Activated B cell treated with CpG ODN at 0.5 μM for 24 hours (primary cell): ENCODE data around the gene PI4KA. TPM values are rescaled to one million over a fixed set of nuclear protein-coding genes. Genes with fewer than 3 reads are reported as not detected.
"Not testable (repeated sequence)": the region's sequence is repeated elsewhere in the genome, so short reads cannot be mapped to it uniquely, and the experiment has no call there.

Experiments used
- ATAC-seq: fragments of 200-7000 bp; cut with Tn5 transposase; one replicate; pipeline ENCODE4 v1.10.0; 2021; ENCODE audit warnings: low read depth, mild to moderate bottlenecking, moderate library complexity
- CTCF ChIA-PET: fragments of 350-600 bp; sonication (Branson Sonifier 250); formaldehyde crosslinking; loops from one replicate; lab custom pipeline; 2021; ENCODE audit warnings: antibody characterized with exemption; lab: Charles Lee
- POLR2A ChIA-PET: fragments of 350-600 bp; sonication (Branson Sonifier 250); formaldehyde crosslinking; loops from one replicate; lab custom pipeline; 2021; ENCODE audit warnings: antibody characterized with exemption; lab: Charles Lee
- DNase-seq: peaks from one replicate; pipeline ENCODE4 v3.0.0; 2022
- H3K27ac Mint-ChIP-seq: one replicate; pipeline ENCODE4 v1.8.0; 2020; ENCODE audit warnings: mixed read lengths
- H3K27me3 Mint-ChIP-seq: one replicate; pipeline ENCODE4 v1.8.0; 2021; ENCODE audit warnings: mixed read lengths
- H3K36me3 Mint-ChIP-seq: one replicate; pipeline ENCODE4 v1.8.0; 2021; ENCODE audit warnings: low read depth, mixed read lengths
- H3K4me1 Mint-ChIP-seq: one replicate; pipeline ENCODE4 v1.8.0; 2021; ENCODE audit warnings: mixed read lengths
- H3K4me3 Mint-ChIP-seq: one replicate; pipeline ENCODE4 v1.8.0; 2020; ENCODE audit warnings: mild to moderate bottlenecking, mixed read lengths
- H3K9me3 Mint-ChIP-seq: one replicate; pipeline ENCODE4 v1.8.0; 2020; ENCODE audit warnings: mixed read lengths
- CTCF ChIP-seq: fragments of 200-600 bp; IDR thresholded peaks from one replicate; pipeline ENCODE4 v1.8.0; 2022; ENCODE audit warnings: antibody characterized with exemption, mild to moderate bottlenecking
- intact Hi-C: fragments of 100-400 bp; cut with micrococcal nuclease; formaldehyde crosslinking; loops from one replicate; pipeline ENCODE4 v1.15.1; 2024
- total RNA-seq: library from RNA; stranded (reverse); gene quantifications from 2 replicates; pipeline ENCODE4 v1.2.3, GENCODE V29; 2022

PI4KA gene
- total RNA-seq, 1 donor from 2014 or later, result 114 TPM

- Mint-ChIP-seq H3K36me3 (peaks cover 45% of the 10 kb centered on the region), H3K27ac (no peak overlapping the region), H3K27me3 (no peaks in the 10 kb centered on the region), H3K4me3 (no peak overlapping the region), H3K9me3 (no peaks in the 10 kb centered on the region), H3K4me1 (no peaks in the 10 kb centered on the region)
- ATAC-seq (no peak), DNase-seq (no peak)
- POLR2A ChIA-PET, result no interaction called here
- intact Hi-C loops, result no loop called here
- CTCF ChIA-PET, result interaction anchor here (1.2 kb wide), 1 partner anchor 10 kb away, joined by 6 read pairs; no protein-coding TSS in a partner anchor
- no peak for TF ChIP-seq CTCF
These were observed 83.7 kb downstream of the PI4KA start for GRCh38 chr22:20774882-20775281.

- Mint-ChIP-seq H3K9me3 (no peaks in the 10 kb centered on the region), H3K4me1 (no peaks in the 10 kb centered on the region), H3K4me3 (no peak within 1 kb of the TSS), H3K27me3 (no peaks in the 10 kb centered on the region), H3K27ac (no peak within 1 kb of the TSS), H3K36me3 (peaks cover 43% of the 10 kb centered on the region)
- intact Hi-C loops, result no loop called here
- ChIA-PET CTCF (interaction anchor here (1.1 kb wide), 1 partner anchor 10 kb away, joined by 3 read pairs; no protein-coding TSS in a partner anchor), POLR2A (no interaction called here)
- TF ChIP-seq CTCF, result no peak
- ATAC-seq (no peak), DNase-seq (no peak)
These were observed 84.8 kb downstream of the PI4KA start, which contains the start of gene SERPIND1 for GRCh38 chr22:20773793-20774212. Gene SERPIND1 (plus strand): TSS chr22:20774113. CDS start chr22:20779313, 5,200 bp downstream.

- intact Hi-C loops, result no loop called here
- H3K4me1 Mint-ChIP-seq, result no peaks in the 10 kb centered on the region
- no peaks in the 10 kb centered on the region for H3K27me3 Mint-ChIP-seq
- H3K36me3 Mint-ChIP-seq, result peaks cover 40% of the 10 kb centered on the region
- DNase-seq (no peak), ATAC-seq (no peak)
- no peak overlapping the region for H3K27ac Mint-ChIP-seq
- ChIA-PET CTCF (no interaction called here), POLR2A (no interaction called here)
- no peak overlapping the region for H3K4me3 Mint-ChIP-seq
- H3K9me3 Mint-ChIP-seq, result no peaks in the 10 kb centered on the region
- no peak for TF ChIP-seq CTCF
These were observed 86.5 kb downstream of the PI4KA start for GRCh38 chr22:20771918-20772625.

GRCh38 chr22:20769496-20769826, 89.2 kb downstream of the PI4KA start:
- H3K9me3 Mint-ChIP-seq, POLR2A ChIA-PET, H3K4me1 Mint-ChIP-seq, H3K27me3 Mint-ChIP-seq, CTCF ChIA-PET, intact Hi-C loops, H3K27ac Mint-ChIP-seq, DNase-seq, ATAC-seq, H3K4me3 Mint-ChIP-seq: not testable (repeated sequence)
- peaks cover 45% of the 10 kb centered on the region for H3K36me3 Mint-ChIP-seq

GRCh38 chr22:20766530-20766929, 92.1 kb downstream of the PI4KA start:
- Mint-ChIP-seq H3K4me1 (no peaks in the 10 kb centered on the region), H3K9me3 (no peaks in the 10 kb centered on the region), H3K27me3 (no peaks in the 10 kb centered on the region), H3K27ac (no peak overlapping the region), H3K36me3 (peaks cover 59% of the 10 kb centered on the region), H3K4me3 (no peak overlapping the region)
- no peak for ATAC-seq
- POLR2A ChIA-PET, result no interaction called here
- no peak for TF ChIP-seq CTCF
- CTCF ChIA-PET, result no interaction called here
- intact Hi-C loops, result no loop called here
- no peak for DNase-seq
